AG09309 (cell line): Measurements from ENCODE around the gene RIC8A.
"Not testable (repeated sequence)": the region's sequence is repeated elsewhere in the genome, so short reads cannot be mapped to it uniquely, and the experiment has no call there.

Experiments
- DNase-seq: peaks from one replicate; pipeline ENCODE4 v3.0.0-alpha.2; 2010; ENCODE audit warnings: low read depth
- H3K4me3 ChIP-seq: 2 replicates; pipeline ENCODE4 v1.5.1; 2011; ENCODE audit warnings: mild to moderate bottlenecking, low read depth, low read length, moderate library complexity; ENCODE audit not compliant: control insufficient read depth
- CTCF ChIP-seq: IDR thresholded peaks from 2 replicates; pipeline ENCODE4 v1.5.1; 2011; ENCODE audit warnings: mild to moderate bottlenecking, low read depth, low read length, inconsistent platforms; ENCODE audit not compliant: insufficient read depth, control insufficient read depth; ENCODE audit errors: missing control alignments

RIC8A gene

GRCh38 chr11:236774-237767 lies 29.6 kb downstream of the RIC8A start, which contains the start of gene PSMD13:
PSMD13 (plus strand) TSS chr11:236976; CDS start chr11:237050, 74 bp downstream.
- no peak for TF ChIP-seq CTCF
- peak; percentile 29 for DNase-seq
- peak within 1 kb of the TSS; percentile 91 for H3K4me3 ChIP-seq

GRCh38 chr11:238346-238745 lies 30.8 kb downstream of the RIC8A start:
- H3K4me3 ChIP-seq, DNase-seq: not testable (repeated sequence)

GRCh38 chr11:240315-240714 lies 32.8 kb downstream of the RIC8A start:
- DNase-seq, result no peak
- no peak for TF ChIP-seq CTCF
- H3K4me3 ChIP-seq, result no peak overlapping the region

GRCh38 chr11:241634-242033 lies 34.1 kb downstream of the RIC8A start:
- no peak overlapping the region for H3K4me3 ChIP-seq
- DNase-seq, result no peak
- TF ChIP-seq CTCF, result no peak

- no peak for TF ChIP-seq CTCF
- H3K4me3 ChIP-seq, result no peak overlapping the region
- DNase-seq, result no peak
Observed at GRCh38 chr11:244376-244775, 36.9 kb downstream of the RIC8A start.

GRCh38 chr11:249062-249461 lies 41.6 kb downstream of the RIC8A start:
- no peak for DNase-seq
- no peak overlapping the region for H3K4me3 ChIP-seq
- TF ChIP-seq CTCF, result no peak

- TF ChIP-seq CTCF, result no peak
- no peak for DNase-seq
- H3K4me3 ChIP-seq, result no peak overlapping the region
Observed at GRCh38 chr11:250274-250673, 42.8 kb downstream of the RIC8A start.
